Femur (tissue), 1 donor: ENCODE results near the gene ZNF365.
"Not testable (repeated sequence)": the region's sequence is repeated elsewhere in the genome, so short reads cannot be mapped to it uniquely, and the experiment has no call there.

Experiments
- DNase-seq: peaks from one replicate; pipeline ENCODE4 v3.0.0-alpha.2; 2017

ZNF365 gene

DNA sequence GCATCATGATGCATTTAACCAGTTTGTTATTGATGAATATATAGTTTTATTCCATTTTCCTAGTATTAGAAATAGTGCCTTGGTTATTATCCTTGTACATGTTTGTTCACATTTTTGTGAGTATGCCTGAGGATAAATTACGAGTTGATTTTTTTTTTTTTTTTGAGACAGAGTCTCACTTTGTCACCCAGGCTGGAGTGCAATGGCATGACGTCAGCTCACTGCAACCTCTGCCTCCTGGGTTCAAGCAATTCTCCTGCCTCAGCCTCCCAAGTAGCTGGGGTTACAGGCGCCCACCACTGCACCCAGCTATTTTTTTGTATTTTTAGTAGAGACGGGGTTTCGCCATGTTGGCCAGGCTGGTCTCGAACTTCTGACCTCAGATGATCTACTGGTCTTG lies 4.7 kb downstream of the ZNF365 start:
- DNase-seq: not testable (repeated sequence)

DNA sequence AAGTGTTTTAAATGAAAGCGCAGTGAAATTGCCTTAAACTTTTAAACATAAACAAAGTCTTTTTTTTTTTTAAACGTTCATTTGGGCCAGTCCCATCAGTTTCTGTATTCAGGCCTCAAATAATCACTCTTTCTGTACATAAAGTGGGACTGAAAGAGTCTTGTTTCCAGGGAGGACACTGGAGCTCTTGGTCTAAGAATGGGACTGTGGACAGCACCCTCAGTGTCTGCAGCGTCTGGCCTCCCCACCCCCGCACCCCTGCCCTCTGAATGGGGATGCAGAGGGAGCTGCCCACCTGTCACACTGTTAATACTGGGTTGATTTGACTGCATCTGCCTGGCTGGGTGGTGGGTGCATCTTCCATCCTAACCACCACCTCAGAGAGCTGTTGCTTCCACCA lies 5.2 kb downstream of the ZNF365 start:
- DNase-seq: no peak

DNA sequence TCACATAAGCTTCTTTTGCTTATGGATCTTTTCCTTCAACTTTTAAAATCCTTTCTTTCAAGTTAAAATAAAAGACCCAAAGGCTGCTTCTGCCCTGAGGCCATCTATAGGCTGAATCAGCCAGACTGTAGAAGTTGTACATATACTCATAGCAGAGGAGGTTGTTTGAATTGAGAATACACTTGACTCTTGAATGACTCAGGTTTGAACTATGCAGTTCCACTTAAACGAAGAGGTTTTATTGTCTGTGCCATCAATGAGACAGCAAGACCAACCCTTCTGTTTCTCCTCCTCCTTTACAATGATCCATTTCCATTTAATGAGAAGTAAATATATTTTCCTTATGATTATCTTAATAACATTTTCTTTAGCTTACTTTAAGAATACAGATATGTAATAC lies 5.8 kb downstream of the ZNF365 start:
- DNase-seq: no peak

DNA sequence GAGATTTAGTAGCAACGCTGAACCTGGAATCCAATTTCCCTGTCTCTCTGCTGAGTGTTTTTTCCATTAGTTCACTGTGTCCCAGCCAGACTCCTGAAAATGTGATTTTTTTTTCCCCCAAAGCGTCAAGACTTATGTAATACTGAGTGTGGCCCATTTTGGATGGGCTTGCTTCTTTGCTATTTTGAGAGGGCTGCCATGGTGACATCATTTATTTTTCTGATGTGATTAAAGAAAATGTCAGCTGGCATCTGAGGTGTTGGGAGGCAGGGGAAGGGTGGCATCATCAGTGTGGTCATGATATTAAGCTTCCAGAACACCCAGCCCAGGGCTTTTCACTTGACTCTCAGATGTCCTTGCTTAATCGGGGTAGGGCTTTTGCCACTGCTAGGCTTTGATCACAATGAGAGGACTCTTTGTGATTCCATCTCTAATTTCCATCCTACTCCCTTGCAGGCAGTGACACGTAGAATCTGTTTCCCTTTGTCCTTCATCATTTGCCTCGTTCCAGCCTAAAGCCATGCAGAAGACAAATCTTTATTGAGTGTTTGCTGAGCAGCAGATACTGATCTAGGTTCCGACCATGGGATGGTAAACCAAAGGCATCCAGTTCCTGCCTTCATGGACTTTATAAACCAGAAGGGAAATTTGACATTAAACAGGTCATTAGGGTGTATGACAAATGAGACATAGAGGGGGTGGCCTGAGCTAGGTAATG lies 7.4 kb downstream of the ZNF365 start:
- DNase-seq: no peak

DNA sequence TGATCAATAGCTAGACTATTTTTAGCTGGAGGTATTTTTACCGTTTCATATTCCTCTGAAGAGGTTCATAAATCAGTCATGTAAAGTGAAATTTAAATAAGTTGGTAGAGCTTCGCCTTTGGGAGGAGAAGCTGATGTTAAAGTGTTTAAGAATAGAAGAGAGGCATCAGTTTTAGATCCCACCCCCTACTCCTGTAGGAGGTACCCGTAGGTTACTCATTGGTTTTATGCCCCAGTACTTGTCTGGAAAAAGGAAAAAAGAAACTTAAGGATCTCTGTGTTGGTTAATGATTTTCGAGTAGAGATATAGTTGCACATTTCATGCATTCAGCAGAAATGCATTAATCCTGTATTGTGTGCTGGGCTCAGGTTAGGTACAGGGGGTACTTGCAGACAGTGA lies 8.7 kb downstream of the ZNF365 start:
- DNase-seq: no peak

DNA sequence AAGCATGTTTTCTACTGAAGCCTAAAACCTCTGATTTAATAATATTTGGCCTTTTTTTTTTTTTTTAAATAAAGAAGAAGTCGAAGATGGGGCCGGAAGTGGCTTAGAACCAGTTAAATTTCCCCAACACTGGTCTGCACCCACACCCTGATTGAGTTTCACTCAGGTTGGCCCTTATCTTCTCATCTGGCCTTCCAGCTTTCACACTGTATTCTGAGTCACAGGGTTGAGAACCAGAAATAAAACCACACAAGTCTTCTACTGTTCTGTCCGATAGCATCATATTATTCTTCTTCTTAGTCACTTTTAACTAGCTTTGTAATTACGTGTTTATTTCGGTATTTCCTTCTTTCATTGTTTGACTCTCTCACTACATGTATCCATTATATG lies 9.9 kb downstream of the ZNF365 start:
- no peak for DNase-seq

DNA sequence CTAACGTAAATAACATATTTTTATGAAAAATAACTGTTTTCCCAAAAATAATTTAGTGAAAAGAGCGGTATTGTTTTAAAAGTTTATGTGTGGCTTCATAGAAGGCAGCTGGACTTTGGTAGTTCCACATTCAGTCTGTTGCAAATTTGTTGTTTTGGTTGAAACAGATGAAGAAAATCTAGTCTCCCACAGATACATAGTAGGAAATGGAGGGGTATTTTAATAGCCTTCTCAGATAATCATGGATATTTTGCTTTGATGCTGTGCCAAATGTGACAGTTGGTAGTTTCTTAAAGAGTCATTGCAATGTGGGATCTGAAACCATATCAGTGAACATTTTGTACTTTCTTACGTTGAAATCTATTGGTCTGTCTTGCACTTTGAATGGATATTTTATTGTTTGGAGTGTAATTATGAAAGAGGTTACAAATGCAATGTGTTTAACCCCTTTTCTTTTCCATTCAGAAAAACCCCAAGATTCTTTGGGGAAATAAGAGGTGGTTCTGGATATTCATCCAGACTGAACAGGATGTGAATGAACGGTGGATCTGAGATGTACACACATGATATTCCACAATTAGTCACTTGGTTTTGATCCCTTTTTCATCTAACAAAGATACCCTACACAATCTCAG lies 10.4 kb downstream of the ZNF365 start:
- no peak for DNase-seq

DNA sequence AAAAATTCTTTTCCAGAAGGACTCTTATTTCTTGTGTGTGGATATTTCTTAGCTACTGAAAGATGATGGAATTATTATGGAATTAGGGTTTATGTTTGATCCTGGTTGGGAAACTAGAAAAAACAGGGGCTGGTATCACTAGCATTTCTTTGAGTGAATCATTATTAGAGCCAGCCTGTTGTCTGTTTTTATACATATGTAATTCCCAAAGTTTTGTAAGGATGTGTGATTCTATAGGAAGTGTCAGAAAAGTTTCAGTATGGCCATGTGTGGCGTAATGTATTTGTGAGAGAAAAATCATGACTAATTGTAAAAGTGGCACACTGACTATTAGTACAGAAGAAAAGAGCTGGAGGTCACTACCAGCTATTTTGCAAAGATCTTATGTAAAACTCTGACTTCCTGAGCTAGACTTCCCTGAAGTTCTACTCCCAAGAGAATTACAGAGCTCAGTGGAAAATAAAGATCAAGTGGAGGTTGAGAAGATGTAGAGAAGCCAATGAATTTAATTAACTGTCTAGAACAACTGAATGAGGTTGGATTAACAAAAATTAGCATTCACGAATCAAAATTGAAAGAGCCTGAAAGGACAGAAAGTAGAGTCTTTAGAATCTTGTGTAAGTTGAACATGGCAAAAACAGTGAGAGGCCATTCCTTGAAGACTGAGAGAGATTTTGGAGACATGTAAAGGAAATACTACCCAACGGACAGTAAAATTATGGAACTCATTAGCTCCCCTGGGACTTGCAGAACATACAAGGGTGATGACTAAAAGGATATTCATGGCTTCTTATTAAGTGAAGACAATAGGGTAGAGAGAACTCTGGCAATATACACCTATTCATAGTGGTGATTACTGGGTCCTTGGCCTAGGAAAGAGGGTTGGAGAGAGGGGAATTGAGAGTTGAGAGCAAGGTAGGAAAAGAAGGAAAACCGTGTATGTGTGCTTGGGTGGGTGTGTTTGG lies 12.5 kb downstream of the ZNF365 start:
- no peak for DNase-seq

DNA sequence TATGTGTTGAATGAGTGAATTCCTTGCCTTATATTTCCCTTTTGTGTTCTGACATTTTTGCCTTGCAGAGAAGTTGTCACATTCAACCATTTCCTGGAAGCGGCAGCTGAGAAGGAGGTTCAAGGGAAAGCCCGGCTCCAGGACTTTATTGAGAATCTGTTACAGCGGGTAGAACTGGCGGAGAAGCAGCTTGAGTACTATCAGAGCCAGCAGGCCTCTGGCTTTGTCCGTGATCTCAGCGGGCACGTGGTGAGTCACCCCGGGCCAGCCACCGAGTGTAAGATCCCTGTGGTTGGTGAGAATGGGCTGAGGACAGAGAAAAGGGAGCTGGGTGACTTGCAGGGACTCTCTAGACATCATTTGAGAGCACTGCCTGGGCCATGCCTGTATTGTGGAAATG lies 14.2 kb downstream of the ZNF365 start:
- DNase-seq: no peak

DNA sequence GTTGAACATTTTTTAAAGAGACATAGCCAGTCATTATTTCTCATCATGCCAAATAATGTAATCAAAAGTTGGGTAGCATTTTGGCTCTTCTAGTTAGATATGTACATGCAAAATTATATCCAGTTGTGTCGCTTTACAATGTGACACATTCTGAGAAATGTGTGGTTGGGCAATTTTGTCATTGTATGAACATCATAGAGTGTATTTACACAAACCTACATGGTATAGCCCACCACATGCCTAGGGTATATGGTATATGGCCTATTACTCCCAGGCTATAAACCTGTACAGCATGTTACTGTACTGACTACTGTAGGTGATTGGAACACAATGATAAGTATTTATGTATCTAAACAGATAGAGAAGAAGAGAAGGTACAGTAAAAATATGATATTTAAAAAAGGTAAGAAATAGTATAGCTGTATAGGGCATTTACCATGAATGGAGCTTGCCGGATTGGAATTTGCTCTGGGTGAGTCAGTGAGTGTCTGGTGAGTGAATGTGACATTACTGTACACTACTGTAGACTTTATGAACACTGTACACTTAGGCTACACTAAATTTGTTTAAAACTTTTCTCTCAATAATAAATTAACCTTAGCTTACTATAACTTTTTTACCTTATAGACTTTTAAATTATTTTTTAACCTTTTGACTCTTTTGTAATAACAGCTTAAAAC lies 16.5 kb downstream of the ZNF365 start:
- no peak for DNase-seq

DNA sequence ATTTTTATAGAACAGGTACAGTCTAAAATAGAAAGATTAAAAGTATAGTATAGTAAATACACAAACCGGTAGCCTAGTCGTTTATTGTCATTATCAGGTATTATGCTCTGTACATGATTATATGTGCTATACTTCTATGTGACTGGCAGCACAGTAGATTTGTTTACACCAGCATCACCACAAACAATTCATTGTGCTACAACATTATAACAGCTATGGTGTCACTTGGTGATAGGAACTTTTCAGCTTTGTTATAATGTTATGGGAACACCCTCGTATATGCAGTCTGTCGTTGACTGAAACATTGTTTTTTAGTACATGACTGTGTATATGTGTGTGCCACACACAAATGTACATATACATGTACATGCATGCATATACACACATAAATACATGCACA lies 19.1 kb downstream of the ZNF365 start:
- no peak for DNase-seq

DNA sequence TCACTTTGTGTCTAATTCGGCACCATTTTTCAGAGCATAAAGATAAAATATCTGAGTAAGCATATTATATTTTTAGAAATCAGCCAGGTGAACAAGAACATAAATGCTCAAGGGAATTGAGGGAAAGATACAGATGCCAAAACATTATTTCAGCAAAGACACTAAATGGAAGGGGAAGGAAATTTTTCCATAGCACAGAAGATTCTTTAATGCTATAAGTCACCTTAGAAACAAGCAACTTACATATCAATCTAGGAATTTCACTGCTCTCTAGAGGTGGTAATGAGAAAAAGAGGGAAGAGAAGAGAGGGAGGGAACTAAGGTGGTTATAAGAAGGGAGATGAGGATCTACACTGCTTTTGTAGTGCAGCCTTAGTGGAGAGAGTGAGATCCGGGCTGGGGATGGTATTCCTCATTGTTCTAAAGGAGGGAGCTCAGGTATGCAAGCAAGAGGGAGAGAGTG lies 20.4 kb downstream of the ZNF365 start:
- no peak for DNase-seq

DNA sequence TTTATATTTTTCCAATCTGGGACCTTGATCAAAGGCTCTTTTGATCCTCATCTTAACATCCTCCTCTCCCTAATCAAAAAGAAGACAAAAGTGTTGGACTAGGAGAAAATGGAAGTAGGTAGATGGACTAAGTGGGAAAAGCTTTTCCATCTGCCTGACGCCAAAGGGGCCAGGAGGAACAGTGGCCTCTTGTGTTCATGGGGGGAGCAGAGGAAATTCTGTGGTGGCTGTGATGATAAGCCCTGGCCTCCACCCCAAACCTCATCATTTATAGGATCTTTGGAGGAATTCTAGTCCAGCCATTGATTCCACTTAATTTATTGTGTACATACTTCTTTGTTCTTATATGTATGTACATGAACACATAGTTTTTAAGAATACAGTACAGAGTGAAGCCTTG lies 21.7 kb downstream of the ZNF365 start:
- no peak for DNase-seq

DNA sequence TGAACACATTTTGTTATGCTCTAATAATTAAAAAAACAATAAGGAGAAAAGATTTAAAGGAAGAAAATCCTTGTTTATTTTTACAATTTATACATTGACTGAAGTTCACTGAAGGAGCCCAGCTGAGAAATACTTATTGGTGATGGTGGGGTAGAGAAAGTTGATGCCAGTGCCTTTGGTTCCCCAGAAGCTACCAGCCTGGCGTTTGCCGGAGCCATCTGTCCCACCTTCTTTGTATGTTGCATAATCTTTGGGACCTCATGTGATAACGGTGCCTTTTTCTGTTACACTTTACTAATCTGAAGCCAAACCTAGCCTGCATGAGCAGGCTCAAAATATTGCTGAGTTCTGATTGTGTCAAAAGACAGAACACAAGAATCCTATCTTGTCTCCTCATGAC lies 22.7 kb downstream of the ZNF365 start:
- no peak for DNase-seq

DNA sequence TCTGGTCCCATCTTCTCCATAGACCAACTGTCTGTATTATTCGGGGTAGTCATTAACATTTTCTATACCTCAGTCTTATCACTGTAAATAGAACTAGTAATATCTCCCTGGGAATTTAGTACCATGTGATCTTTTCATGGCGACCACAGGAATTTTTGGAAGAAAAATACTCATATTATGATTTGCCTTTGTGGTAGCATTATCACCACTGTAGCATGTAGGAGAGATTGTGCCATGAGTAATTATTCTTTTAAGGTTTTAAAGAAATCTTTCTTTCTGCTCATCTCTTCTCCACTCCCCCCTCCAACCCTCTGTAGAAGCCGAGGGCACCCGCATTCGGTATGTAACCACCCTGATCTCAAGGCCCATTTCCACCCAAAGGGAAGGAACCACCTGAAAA lies 25.0 kb downstream of the ZNF365 start:
- no peak for DNase-seq

DNA sequence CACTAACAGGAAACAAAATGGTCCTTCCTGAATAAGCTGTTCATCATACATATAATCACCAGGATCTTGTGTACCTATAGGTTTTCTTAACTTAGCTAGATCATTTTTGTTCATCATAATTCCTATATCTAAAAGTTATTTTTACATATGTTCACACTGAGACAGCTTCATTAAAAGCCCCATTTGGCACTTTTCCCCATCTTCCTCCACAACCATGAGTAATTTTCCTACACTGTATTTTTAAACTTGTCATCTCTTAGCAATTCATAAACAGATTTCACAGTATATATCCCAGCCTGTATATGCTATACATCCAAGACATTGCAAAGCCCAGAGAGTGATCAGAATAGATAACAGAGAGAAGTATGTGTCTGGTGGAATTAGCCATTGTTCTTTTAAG lies 28.3 kb downstream of the ZNF365 start:
- DNase-seq: no peak

DNA sequence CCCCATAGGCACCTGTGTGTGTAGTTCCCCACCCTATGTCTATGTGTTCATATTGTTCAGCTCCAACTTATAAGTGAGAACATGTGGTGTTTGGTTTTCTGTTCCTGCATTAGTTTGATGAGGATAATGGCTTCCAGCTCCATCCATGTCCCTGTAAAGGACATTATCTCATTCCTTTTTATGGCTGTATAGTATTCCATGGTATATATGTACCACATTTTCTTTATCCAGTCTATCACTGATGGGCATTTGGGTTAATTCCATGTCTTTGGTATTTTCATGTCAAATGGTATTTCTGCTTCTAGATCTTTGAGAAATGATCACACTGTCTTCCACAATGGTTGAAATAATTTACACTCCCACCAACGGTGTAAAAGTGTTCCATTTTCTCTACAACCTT lies 36.4 kb downstream of the ZNF365 start:
- not testable (repeated sequence) for DNase-seq

DNA sequence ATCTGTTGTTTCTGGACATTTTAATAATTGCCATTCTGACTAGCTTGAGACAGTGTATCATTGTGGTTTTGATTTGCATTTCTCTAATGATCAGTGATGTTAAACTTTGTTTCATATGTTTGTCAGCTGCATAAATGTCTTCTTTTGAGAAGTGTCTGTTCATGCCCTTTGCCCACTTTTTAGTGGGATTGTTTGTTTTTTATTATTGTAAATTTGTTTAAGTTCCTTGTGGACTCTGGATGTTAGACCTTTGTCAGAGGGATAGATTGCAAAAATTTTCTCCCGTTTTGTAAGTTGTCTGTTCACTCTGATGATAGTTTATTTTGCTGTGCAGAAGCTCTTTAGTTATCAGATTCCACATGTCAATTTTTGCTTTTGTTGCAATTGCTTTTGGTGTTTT lies 36.8 kb downstream of the ZNF365 start:
- not testable (repeated sequence) for DNase-seq

DNA sequence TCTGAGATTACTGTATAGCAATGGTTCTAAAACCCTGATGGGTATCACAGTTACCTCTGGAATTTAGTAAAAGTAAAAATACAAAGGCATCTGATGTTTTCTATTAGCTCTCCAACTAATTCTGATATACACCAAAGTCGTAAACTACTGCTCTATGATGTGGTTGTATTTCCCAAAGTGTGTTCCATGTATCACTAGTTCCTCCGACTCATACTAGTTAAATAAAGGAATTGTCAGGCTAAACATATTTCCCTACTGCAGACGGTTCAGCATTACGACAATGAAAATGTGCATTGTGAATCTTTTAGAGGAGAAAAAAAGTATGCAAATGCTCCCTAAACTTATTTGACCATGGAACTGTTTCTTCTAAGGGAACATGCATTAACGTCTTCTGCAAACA lies 38.9 kb downstream of the ZNF365 start:
- DNase-seq: no peak

DNA sequence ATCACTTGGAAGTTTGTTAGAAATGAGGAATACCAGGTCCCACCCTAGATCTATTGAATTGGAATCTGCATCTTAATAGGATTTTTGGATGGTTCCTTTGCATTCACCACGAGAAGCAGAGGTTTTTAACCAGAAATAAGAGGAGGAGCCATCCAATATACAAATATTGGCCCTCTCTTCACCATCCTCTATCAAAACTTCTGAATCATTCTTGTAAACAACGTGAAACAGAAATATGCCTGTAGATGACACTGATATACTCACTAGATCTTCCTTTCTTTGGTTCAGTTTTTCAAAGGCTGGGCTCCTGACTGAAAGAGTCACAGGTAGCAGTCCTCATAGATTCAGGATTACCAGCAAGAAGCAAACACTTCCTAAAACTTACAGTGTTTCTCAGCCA lies 39.5 kb downstream of the ZNF365 start:
- no peak for DNase-seq

DNA sequence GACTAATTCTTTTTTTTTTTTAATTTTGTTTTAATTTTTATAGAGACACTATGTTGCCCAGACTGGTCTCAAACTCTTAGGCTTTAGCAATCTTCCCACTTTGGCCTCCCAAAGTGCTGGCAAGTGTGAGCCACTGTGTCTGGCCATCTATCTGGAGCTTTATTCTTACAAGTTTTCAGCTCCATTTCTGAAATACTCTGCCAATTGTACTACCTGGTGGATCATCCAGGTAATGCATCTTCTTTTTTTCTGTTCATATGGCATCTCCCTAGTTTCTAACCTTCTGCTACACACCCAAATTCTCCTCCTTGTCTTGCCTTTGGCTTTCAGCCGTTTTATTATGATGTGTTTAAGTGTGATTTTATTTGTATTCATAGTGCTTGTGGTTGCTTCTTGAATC lies 40.2 kb downstream of the ZNF365 start:
- DNase-seq: no peak

DNA sequence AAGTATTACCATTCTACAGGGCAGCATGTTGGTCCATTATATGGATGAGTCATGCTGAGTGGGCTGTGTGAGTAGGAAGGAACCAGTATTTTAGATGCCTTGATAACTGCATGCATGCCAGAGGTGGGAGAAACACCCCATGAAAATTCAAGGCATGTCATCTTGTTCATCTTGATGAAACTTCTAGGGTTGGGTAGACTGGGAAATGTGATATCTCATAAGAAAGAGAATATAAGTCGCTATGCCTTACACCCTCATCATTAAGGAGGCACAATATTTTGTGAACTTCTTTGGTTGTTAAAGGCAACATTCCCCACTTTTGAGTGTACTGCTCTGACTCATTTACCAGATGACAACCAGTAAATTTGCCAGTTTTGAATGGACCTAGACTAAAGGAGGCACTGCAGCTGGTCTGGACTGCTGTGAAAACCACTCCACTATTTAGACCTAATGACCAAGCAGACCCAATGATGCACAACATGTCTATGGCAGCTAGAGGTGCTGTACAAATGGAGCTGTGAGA lies 48.0 kb downstream of the ZNF365 start:
- DNase-seq: no peak

DNA sequence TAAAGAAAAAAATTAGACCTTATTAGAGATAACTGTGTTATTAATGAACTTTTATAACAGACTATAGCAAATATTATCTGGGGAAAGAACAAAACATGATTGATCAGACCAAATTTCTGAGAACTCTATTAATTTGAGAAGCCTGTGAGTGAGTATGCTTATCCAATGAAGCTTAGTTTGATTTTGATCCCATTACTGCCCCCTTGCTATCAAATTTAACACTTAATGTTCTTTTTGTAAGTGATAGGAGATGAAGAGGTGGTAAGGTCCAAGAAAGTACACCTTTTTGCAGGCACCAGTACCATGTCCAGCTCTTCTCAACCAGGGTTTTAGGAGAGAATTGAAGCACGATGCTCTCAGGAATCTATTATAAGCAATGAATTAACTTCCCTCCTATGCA lies 49.9 kb downstream of the ZNF365 start:
- no peak for DNase-seq
